ENCODE measurements around the gene NRDC. TPM values are rescaled to one million over a fixed set of nuclear protein-coding genes. Genes with fewer than 3 reads are reported as not detected.

NRDC gene
- total and polyA plus RNA-seq, 2 experiments from 2014 or later: 129 to 217 TPM

GRCh38 chr1:51829058-51829457, 49.5 kb downstream of the NRDC start:
- no peak overlapping the region for H2AFZ ChIP-seq
- peaks cover 29% of the 10 kb centered on the region; the same call in 1 of the 2 replicates for H3K36me3 ChIP-seq (ENCODE audit: insufficient read depth)
- no peaks in the 10 kb centered on the region for H3K4me1 ChIP-seq (ENCODE audit: insufficient read depth)
- H3K9me2 ChIP-seq (ENCODE audit: insufficient read depth): no peaks in the 10 kb centered on the region
- no peaks in the 10 kb centered on the region for H3F3A ChIP-seq (replicated peaks; ENCODE audit: low read depth)
- ATAC-seq (no peak), DNase-seq (ENCODE audit: low spot score) (no peak)
- H3K4me2 ChIP-seq: no peak overlapping the region
- no peak overlapping the region for H3K4me3 ChIP-seq
- no peaks in the 10 kb centered on the region for H3K9me3 Mint-ChIP-seq
- TF ChIP-seq REST (IDR thresholded peaks at IDR 0.05; ENCODE audit: unreplicated experiment): no peak
- TF ChIP-seq STAT1 (IDR thresholded peaks at IDR 0.05; ENCODE audit: unreplicated experiment): no peak
- TF ChIP-seq EZH2phosphoT487 (IDR thresholded peaks at IDR 0.05; ENCODE audit: unreplicated experiment): no peak
- TF ChIP-seq CREB1 (CRISPR knock-in tag; IDR thresholded peaks at IDR 0.05; ENCODE audit: low read depth): no peak
- TF ChIP-seq ETS1 (IDR thresholded peaks at IDR 0.05): no peak
- TF ChIP-seq NANOG (IDR thresholded peaks at IDR 0.05; ENCODE audit: borderline replicate concordance): no peak
- TF ChIP-seq ZNF462 (CRISPR knock-in tag; IDR thresholded peaks at IDR 0.05): no peak
- TF ChIP-seq POLR2AphosphoS5 (IDR thresholded peaks at IDR 0.05; ENCODE audit: low read depth): no peak
- TF ChIP-seq JUNB (IDR thresholded peaks at IDR 0.05; ENCODE audit: unreplicated experiment): no peak
- TF ChIP-seq ZNF331 (CRISPR knock-in tag; IDR thresholded peaks at IDR 0.05; ENCODE audit: low read depth): no peak
- TF ChIP-seq EZH2 (IDR thresholded peaks at IDR 0.05; ENCODE audit: low read depth, unreplicated experiment): no peak
- no peak for TF ChIP-seq ZNF114 (CRISPR knock-in tag; IDR thresholded peaks at IDR 0.05)
- TF ChIP-seq CTCF (conservative IDR thresholded peaks at IDR 0.05; ENCODE audit: low read depth in 2 of 2): no peak
- H4K20me1 ChIP-seq (replicated peaks; ENCODE audit: insufficient read depth): no peaks in the 10 kb centered on the region
- no peaks in the 10 kb centered on the region for H3K4me1 Mint-ChIP-seq
- no peaks in the 10 kb centered on the region for H3K27me3 Mint-ChIP-seq (ENCODE audit: insufficient read depth, low read depth, poor library complexity)
- no peak overlapping the region for H3K4me3 Mint-ChIP-seq
- H3K27ac Mint-ChIP-seq: no peak overlapping the region
- 0 out of 2 replicates have a peak overlapping the region, but pooled peaks have one; percentile 20 for H3K27ac ChIP-seq (ENCODE audit: low read depth)
- H3K36me3 Mint-ChIP-seq (ENCODE audit: low read depth): peaks cover 41% of the 10 kb centered on the region
- H3K79me2 ChIP-seq (replicated peaks; ENCODE audit: insufficient read depth): no peaks in the 10 kb centered on the region
- H3K27me3 ChIP-seq (ENCODE audit: insufficient read depth): no peaks in the 10 kb centered on the region

All from GM23338 (cell line).